Natural killer cell (primary cell): ENCODE results near the gene FSD2. TPM values are rescaled to one million over a fixed set of nuclear protein-coding genes. Genes with fewer than 3 reads are reported as not detected.
"Not testable (repeated sequence)": the region's sequence is repeated elsewhere in the genome, so short reads cannot be mapped to it uniquely, and the experiment has no call there.

Source experiments
- ATAC-seq, 3 donors: fragments of 150-1000 bp in 2 of 3; fragments of 200-7000 bp in 1 of 3; cut with Tn5 transposase; 1 replicate in 1 of 3; 2 replicates in 2 of 3; pipeline ENCODE4 v1.10.0; 2021; ENCODE audit warnings: mild to moderate bottlenecking in 2 of 3, moderate library complexity in 2 of 3
- DNase-seq, 2 donors: peaks; one replicate each; pipeline versions ENCODE4 v3.0.0 to v3.0.0-alpha.2; 2013 to 2021; ENCODE audit warnings: mixed read lengths in 1 of 2
- H3K27ac ChIP-seq: one replicate; pipeline ENCODE4 v1.5.1; 2013; ENCODE audit warnings: mild to moderate bottlenecking, low read length
- H3K27me3 ChIP-seq: one replicate; pipeline ENCODE4 v1.6.1; 2013; ENCODE audit warnings: low read length; ENCODE audit not compliant: control insufficient read depth, insufficient read depth
- H3K36me3 ChIP-seq: one replicate; pipeline ENCODE4 v1.6.1; 2013; ENCODE audit warnings: low read length; ENCODE audit not compliant: control insufficient read depth, insufficient read depth
- H3K4me1 ChIP-seq: one replicate; pipeline ENCODE4 v1.6.1; 2013; ENCODE audit warnings: low read length; ENCODE audit not compliant: control insufficient read depth, insufficient read depth
- H3K4me3 ChIP-seq: one replicate; pipeline ENCODE4 v1.5.1; 2013; ENCODE audit warnings: low read length
- H3K9me3 ChIP-seq: one replicate; pipeline ENCODE4 v1.6.1; 2013; ENCODE audit warnings: low read length; ENCODE audit not compliant: control insufficient read depth, insufficient read depth
- H3K27ac Mint-ChIP-seq, 2 donors: one replicate each; pipeline ENCODE4 v1.8.0; 2022; ENCODE audit warnings: mild to moderate bottlenecking in 2 of 2, mixed read lengths in 2 of 2, moderate library complexity in 1 of 2
- H3K27me3 Mint-ChIP-seq, 2 donors: one replicate each; pipeline ENCODE4 v1.8.0; 2022; ENCODE audit warnings: low read depth in 2 of 2, mixed read lengths in 2 of 2
- H3K36me3 Mint-ChIP-seq: one replicate; pipeline ENCODE4 v1.8.0; 2022; ENCODE audit warnings: mixed read lengths
- H3K4me1 Mint-ChIP-seq, 2 donors: one replicate each; pipeline ENCODE4 v1.8.0; 2022; ENCODE audit warnings: mixed read lengths in 2 of 2
- H3K4me3 Mint-ChIP-seq: one replicate; pipeline ENCODE4 v1.8.0; 2022; ENCODE audit warnings: mild to moderate bottlenecking, moderate library complexity, mixed read lengths
- H3K9me3 Mint-ChIP-seq, 2 donors: one replicate each; pipeline ENCODE4 v1.8.0; 2022; ENCODE audit warnings: mixed read lengths in 2 of 2
- WGBS: methylation state at CpG from one replicate; pipeline ENCODE4 v1.1.7; 2013; ENCODE audit warnings: missing lambda C conversion rate; ENCODE audit not compliant: insufficient coverage; 5-methylcytosine and 5-hydroxymethylcytosine counted together
- intact Hi-C: fragments of 100-400 bp; cut with micrococcal nuclease; formaldehyde crosslinking; loops from one replicate; pipeline ENCODE4 v1.14.2; 2022
- total RNA-seq, 4 donors: library from RNA; stranded (reverse); fragments of 120-200 nt in 1 of 4; gene quantifications; one replicate each; pipeline versions ENCODE4 v1.2.3 to v1.2.4, GENCODE V29; 2013 to 2022
- TF ChIP-seq, protein P1 (sequence below): fragments of 200-600 bp; IDR thresholded peaks from one replicate; pipeline ENCODE4 v1.8.0; 2022; ENCODE audit warnings: antibody characterized with exemption

The FSD2 gene
- total RNA-seq, 3 donors from 2014 or later (not counting 1 experiment from before 2014, with no cell fraction given): not detected

DNA sequence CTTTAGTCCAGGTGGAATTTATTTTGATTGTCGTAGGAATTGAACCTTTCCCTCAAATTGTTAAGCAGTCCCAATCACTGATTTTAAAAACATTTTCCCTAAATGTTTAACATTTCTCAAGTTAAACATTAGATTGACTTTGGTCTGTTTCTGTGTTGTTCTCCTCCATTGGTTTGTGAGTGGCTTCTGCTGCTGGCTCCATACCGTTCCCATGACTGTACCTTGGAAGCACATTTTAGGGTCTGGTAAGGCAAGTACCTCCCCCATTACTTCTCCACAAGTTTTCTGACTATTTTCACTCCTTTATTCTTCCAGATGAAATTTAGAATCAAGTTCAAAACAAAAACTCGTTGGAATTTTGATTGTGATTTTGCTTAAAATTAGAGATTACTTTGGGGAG is 15.5 kb upstream of the FSD2 start:
- H3K4me3 ChIP-seq: not testable (repeated sequence)
- H3K36me3 Mint-ChIP-seq: peaks cover 36% of the 10 kb centered on the region

DNA sequence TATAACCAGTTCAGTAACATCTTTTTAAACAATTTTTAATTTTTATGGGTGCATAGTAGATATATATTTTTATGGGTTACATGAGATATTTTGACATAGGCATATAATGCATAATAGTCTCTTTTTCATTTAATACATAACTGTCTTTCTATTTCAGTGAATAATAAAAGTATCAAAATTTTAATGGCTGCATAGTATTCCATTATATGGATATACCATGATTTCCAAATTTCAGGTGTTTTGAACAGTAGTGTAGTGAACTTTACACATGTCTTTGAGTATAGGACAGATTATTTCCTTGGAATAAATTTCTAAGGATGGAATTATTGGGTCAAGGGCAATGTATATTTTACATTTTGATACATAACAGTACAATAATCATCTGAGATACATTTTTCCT is 14.3 kb upstream of the FSD2 start:
- no peak for ATAC-seq
- peak overlapping the region in 1 of 2 donors; percentile 72 for H3K27ac Mint-ChIP-seq
- intact Hi-C loops: no loop called here
- H3K4me3 Mint-ChIP-seq: no peak overlapping the region
- Histone ChIP-seq H3K27ac (no peak overlapping the region), H3K9me3 (no peaks in the 10 kb centered on the region), H3K36me3 (peaks cover 85% of the 10 kb centered on the region), H3K4me1 (no peaks in the 10 kb centered on the region), H3K27me3 (no peaks in the 10 kb centered on the region), H3K4me3 (no peak overlapping the region)
- peaks cover 30 to 35% of the 10 kb centered on the region in 2 donors for H3K4me1 Mint-ChIP-seq
- peaks cover 38% of the 10 kb centered on the region for H3K36me3 Mint-ChIP-seq
- no peaks in the 10 kb centered on the region for H3K9me3 Mint-ChIP-seq
- no peaks in the 10 kb centered on the region for H3K27me3 Mint-ChIP-seq
- TF ChIP-seq, protein P1, sequence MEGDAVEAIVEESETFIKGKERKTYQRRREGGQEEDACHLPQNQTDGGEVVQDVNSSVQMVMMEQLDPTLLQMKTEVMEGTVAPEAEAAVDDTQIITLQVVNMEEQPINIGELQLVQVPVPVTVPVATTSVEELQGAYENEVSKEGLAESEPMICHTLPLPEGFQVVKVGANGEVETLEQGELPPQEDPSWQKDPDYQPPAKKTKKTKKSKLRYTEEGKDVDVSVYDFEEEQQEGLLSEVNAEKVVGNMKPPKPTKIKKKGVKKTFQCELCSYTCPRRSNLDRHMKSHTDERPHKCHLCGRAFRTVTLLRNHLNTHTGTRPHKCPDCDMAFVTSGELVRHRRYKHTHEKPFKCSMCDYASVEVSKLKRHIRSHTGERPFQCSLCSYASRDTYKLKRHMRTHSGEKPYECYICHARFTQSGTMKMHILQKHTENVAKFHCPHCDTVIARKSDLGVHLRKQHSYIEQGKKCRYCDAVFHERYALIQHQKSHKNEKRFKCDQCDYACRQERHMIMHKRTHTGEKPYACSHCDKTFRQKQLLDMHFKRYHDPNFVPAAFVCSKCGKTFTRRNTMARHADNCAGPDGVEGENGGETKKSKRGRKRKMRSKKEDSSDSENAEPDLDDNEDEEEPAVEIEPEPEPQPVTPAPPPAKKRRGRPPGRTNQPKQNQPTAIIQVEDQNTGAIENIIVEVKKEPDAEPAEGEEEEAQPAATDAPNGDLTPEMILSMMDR: no peak
- DNase-seq: no peak

More for the DNA sequence above, 15.5 kb upstream of the FSD2 start:
- H3K27me3 Mint-ChIP-seq, H3K4me1 ChIP-seq, H3K9me3 ChIP-seq, ATAC-seq, H3K9me3 Mint-ChIP-seq, H3K27me3 ChIP-seq, DNase-seq, intact Hi-C loops, H3K27ac ChIP-seq, H3K4me3 Mint-ChIP-seq: not testable (repeated sequence)
- H3K27ac Mint-ChIP-seq: peak overlapping the region; percentile 42 to 72
- peaks cover 21 to 26% of the 10 kb centered on the region in 2 donors for H3K4me1 Mint-ChIP-seq
- 100% methylated on average over 1 of the region's 3 CpGs for WGBS
- peaks cover 86% of the 10 kb centered on the region for H3K36me3 ChIP-seq

DNA sequence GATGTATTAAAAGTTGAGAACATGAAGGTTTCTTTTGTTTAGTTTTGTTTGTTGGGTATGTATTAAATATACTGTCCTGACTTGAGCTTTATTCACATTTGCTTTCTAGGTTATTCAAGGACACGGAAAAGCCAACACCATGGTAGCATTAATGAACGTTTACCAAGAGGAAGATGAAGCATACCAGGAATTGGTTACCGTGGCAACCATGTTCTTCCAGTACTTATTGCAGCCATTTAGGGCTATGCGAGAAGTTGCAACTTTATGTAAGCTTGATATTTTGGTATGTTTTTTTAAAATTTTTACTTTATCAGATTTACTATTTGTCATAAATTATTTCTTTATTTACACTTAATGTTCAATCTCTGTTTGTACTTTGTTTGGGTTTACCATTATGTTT is 7.1 kb upstream of the FSD2 start:
- DNase-seq: no peak
- H3K27me3 Mint-ChIP-seq: no peaks in the 10 kb centered on the region
- H3K4me1 ChIP-seq: peaks cover 18% of the 10 kb centered on the region
- peaks cover 41% of the 10 kb centered on the region for H3K36me3 ChIP-seq
- peak overlapping the region; percentile 31 for H3K27ac ChIP-seq
- 85% methylated on average over 3 of the region's 4 CpGs for WGBS
- no peak overlapping the region for H3K4me3 ChIP-seq
- peaks cover 60 to 64% of the 10 kb centered on the region in 2 donors for H3K4me1 Mint-ChIP-seq
- TF ChIP-seq, protein P1: no peak
- H3K4me3 Mint-ChIP-seq: peak overlapping the region; percentile 78
- H3K9me3 ChIP-seq: no peaks in the 10 kb centered on the region
- intact Hi-C loops: loop anchor here (10.0 kb wide), 1 partner anchor 252 kb away; the partner anchor contains the start of gene BTBD1
- H3K27me3 ChIP-seq: no peaks in the 10 kb centered on the region
- H3K9me3 Mint-ChIP-seq: no peaks in the 10 kb centered on the region
- H3K27ac Mint-ChIP-seq: peak overlapping the region; percentile 93 to 99
- ATAC-seq: no peak
- peaks cover 27% of the 10 kb centered on the region for H3K36me3 Mint-ChIP-seq

DNA sequence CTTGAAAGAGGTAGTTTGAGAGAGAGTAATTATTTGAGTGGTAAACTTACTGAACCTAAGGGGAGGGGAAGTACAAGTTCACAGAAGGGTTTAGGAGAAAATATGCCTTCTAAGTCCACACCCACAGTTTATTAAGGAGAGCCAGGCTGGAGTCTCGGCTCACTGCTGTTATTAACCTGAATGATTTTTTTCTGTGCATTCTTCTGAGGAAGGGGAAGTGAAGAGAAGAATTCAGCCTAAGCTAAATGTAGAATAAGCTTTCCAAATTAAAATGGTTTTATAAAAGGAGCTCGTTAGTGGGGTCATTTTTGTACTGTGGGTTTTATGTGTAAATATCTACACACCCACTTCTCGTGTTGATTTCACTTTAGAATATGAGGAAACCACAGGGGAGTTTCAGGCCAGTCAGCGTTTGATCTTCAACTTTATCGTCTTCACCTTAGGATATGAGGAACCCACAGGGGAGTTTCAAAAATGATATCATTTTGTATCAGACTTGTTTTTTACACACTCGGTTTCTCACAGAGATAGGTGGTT is 5.1 kb upstream of the FSD2 start:
- peak overlapping the region; percentile 93 to 99 for H3K27ac Mint-ChIP-seq
- H3K4me3 Mint-ChIP-seq: peak overlapping the region; percentile 100
- H3K9me3 Mint-ChIP-seq: no peaks in the 10 kb centered on the region
- H3K4me1 ChIP-seq: peaks cover 19% of the 10 kb centered on the region
- H3K27me3 Mint-ChIP-seq: no peaks in the 10 kb centered on the region
- intact Hi-C loops: loop anchor here (1.0 to 10.0 kb wide), 3 partner anchors 16 to 271 kb away; partner anchors contain the start of genes BTBD1 and RPS17
- peak overlapping the region; percentile 66 for H3K4me3 ChIP-seq
- H3K27me3 ChIP-seq: no peaks in the 10 kb centered on the region
- peak overlapping the region; percentile 89 for H3K27ac ChIP-seq
- peaks cover 53 to 54% of the 10 kb centered on the region in 2 donors for H3K4me1 Mint-ChIP-seq
- DNase-seq (peak in 1 of 2 donors; percentile 88), ATAC-seq (peak in 2 of 3 donors; percentile 15 to 29)
- peaks cover 16% of the 10 kb centered on the region for H3K36me3 Mint-ChIP-seq
- no peaks in the 10 kb centered on the region for H3K9me3 ChIP-seq
- H3K36me3 ChIP-seq: peaks cover 22% of the 10 kb centered on the region
- TF ChIP-seq, protein P1: no peak
- 0% methylated on average over 3 of the region's 6 CpGs for WGBS
